Measurements from ENCODE around the gene SNX30.

Gene SNX30

DNA sequence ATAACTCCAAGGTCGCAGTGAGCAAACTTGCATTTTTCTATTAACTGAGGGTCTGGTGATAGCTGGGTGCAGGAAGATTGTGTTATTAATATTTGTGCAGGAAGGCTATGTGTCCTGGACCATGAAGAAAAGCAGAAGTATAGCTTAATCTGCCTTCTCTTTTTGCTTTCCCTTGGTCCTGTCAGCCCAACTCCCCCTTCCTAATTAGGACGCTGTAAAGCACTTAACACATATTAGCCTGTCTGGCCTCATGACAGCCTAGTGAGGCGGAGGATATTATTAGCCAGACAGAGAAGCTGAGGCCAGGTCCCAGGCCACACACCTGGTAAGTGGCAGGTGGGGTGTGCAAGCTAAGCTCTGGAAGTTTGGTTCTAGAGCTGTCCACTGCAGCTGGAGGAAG, 110.6 kb downstream of the SNX30 start:
- no peak for DNase-seq

- no peak for DNase-seq
These were observed 111.3 kb downstream of the SNX30 start for GRCh38 chr9:112861638-112862555.

GRCh38 chr9:112863214-112863613, 112.7 kb downstream of the SNX30 start:
- no peak for DNase-seq

GRCh38 chr9:112863746-112864145, 113.2 kb downstream of the SNX30 start:
- DNase-seq, result no peak

GRCh38 chr9:112864403-112864802, 113.8 kb downstream of the SNX30 start:
- no peak for DNase-seq

GRCh38 chr9:112864982-112865381, 114.4 kb downstream of the SNX30 start:
- no peak for DNase-seq

- no peak for DNase-seq
These were observed 116.2 kb downstream of the SNX30 start for GRCh38 chr9:112866662-112867274.

- no peak for DNase-seq
These were observed 116.9 kb downstream of the SNX30 start for GRCh38 chr9:112867275-112867991.

DNA sequence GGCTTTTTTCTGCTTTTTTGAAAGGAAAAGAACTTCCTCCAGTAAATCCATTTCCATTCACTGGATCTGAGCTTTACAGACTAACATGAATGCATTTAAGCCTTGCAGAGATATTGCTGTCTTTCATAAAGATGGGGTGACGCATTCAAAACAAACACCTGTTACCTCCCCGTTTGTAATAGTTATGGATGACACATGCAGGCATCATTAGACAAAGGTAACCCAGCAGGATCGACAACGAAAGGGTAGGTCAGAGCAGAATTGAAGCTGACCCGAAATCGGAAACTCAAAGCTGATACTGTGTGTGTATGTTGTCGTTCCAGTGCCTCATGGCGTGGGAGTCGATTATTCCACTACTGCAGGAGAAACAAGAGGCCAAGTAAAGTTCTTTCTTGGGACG, 117.9 kb downstream of the SNX30 start:
- DNase-seq, result no peak

DNA sequence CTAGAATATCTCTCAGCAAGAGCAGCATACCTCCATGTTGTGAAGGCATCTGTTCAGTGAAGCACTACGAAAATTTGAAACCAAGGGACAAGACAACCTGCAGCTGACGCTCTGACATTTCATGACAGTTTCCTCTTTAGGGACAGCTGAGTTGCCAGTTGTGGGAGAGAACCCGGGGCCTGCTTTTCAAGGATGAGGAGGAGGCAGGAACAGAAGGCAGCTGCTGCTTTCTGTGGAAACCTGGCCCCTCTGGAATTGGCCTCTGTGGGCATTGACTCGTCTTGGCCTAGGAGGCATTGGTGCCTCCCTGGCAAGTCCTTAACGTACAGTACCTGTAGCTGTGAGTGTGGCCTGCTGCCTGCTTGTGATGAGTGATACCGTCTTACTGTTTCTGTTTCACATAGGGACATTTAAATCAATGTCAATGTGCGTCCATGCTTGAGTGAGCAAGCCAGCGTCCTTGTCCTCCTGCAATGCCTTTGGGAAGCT, 118.5 kb downstream of the SNX30 start:
- no peak for DNase-seq

GRCh38 chr9:112869917-112870316, 119.4 kb downstream of the SNX30 start:
- no peak for DNase-seq

- DNase-seq, result no peak
These were observed 120.0 kb downstream of the SNX30 start for GRCh38 chr9:112870556-112870955.

- peak; percentile 14 for DNase-seq
These were observed 121.5 kb downstream of the SNX30 start for GRCh38 chr9:112872019-112872418.

- DNase-seq, result no peak
These were observed 123.3 kb downstream of the SNX30 start for GRCh38 chr9:112873773-112874405.

DNA sequence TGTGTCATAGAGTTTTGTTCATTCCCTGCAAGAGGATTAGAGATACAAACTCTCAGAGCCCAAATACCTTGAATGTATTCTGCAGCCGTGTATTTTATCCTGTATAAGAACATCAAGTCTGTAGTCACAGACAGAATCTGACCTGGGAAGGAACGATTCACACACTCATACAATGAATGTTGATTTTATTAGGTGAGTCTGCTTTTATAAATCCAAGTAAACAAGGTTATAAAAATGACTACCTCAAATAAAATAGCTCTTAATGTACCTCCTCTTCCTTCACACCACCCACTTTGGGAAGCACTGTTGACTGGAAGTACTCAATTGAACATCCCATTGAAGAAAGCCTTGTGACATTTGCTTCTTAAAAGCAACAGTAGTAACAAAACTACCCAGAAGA, 128.2 kb downstream of the SNX30 start:
- DNase-seq, result no peak

DNA sequence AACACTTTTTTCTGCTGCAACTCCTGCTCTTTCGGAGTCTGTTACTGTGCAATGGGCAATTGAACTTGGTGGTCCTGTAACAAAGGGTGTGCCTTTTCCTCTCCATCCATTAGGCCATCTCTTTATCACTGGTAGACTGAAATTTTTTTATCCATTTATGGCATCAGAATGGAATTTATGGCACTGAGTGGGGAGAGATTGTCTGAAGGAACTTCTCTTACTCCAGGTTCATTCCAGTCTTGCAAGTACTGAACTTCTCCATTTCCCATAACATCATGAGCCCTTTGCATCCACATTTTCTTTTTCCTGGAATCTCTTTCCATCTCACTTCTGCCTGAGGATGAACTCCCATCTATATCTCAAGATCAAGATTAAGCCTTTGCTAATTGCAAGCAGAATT, 130.1 kb downstream of the SNX30 start:
- no peak for DNase-seq

DNA sequence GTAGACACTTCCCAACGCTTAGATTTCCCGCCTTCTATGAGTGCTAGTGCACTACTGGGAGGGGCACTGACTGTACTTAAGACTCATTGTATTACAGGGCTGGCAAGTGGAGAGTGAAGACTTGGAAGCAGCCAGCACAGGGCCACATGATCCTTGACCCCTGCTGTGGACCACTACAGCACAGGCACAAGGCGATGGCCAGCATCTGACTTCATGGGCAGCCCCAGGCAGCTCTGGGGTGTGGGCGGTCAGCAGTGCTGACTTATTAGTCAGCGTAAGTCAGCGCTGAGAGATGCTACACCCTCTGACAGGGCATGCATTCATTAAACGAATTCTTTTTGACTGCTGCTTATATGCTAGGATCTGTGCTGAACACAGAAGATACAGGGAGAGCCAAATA, 130.8 kb downstream of the SNX30 start:
- no peak for DNase-seq

- DNase-seq, result no peak
These were observed 133.5 kb downstream of the SNX30 start for GRCh38 chr9:112884101-112884500.

DNA sequence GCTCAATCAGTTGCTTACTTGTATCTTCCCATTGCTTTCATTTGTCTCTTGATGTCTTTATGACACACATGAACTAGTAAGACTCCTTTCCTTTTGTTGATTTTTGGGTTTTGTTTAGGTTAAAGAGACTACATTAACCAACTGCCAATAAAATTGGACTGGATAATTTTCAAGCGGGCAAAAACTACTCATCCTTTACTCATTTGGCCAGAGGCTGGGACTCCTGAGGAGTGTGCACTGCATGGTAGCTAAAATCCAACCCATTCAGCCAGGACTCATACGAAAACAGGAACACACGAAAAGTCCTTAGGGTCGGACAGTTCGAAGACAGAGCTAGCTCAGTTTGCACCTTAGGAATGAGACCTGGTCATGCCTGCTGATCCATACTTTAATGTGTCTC, 134.2 kb downstream of the SNX30 start:
- no peak for DNase-seq

DNA sequence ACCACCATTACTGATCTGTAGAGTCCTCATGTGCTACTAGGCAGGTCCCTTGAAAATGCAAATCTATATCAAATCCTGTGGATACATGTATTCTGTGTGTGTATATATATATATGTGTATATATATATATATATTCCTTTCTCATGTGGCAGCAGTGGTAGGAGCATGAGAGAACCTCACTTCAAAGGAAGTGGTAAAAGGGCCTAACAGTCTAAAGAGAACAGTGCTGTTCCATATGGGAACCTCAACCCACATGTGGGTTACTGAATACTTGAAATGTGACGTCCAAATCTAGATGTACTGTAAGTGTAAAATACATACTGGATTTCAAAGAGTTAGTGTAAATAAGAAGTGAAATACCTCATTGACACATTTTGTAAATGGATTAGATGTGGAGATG, 134.8 kb downstream of the SNX30 start:
- no peak for DNase-seq

DNA sequence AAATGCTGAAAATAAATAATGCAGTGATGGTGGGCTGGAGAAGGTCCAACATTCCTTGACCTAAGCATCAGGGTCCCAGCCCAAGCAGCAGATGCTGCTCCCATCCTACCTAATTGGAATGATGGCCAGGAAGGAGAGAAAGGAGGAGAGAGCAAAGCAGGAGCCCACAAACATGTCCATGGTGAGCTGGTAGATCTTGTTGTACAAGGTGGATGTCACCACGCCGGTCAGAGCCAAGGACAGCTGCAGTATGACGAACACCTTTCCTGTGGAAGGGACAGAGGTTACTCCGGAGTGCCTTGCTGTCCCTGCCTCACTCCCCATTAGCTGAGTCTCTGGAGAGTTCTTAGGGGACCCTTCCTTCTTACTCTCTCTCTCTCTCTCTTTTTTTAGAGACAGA, 135.8 kb downstream of the SNX30 start:
- no peak for DNase-seq

DNA sequence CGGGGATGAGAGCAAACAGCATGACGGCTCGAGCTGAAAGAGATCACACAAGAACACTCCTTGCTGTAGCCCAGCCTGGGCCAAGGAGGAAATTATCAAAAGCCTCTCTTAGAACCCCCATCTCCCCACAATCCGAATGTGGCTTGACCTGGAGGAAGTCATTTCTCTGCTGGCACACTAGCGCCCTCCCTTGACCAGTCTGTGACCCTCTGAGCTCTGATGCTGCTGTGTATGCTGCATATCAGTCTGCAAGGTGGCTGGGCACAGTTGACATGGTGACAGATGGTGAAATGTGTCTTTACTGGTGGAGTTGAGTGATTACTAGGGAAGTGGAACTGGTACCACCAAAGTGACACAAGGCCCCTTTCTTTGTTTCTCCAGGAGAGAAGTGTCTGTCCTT, 136.8 kb downstream of the SNX30 start:
- no peak for DNase-seq

Measured in NCI-H510A treated with DMSO at 0.1 percent for 48 hours (cell line).